Uterus (tissue), 4 donors: ENCODE results near the gene SLC2A13. TPM values are rescaled to one million over a fixed set of nuclear protein-coding genes. Genes with fewer than 3 reads are reported as not detected.

ENCODE experiments used
- DNase-seq, 2 donors: peaks; one replicate each; pipeline ENCODE4 v3.0.0-alpha.2; 2019 to 2020
- H3K27ac ChIP-seq, 2 donors: fragments of 200-600 bp; sonication (generic); 1 replicate in 1 of 2; 2 replicates in 1 of 2; pipeline ENCODE4 v1.5.1; 2016 to 2018
- H3K27me3 ChIP-seq, 2 donors: fragments of 200-600 bp; sonication (generic); one replicate each; pipeline ENCODE4 v1.5.1; 2018 to 2019; ENCODE audit warnings: control low read depth in 1 of 2
- H3K36me3 ChIP-seq, 2 donors: fragments of 200-600 bp; sonication (generic); one replicate each; pipeline ENCODE4 v1.5.1; 2019; ENCODE audit warnings: control low read depth in 1 of 2
- H3K4me1 ChIP-seq, 2 donors: fragments of 200-600 bp; sonication (generic); one replicate each; pipeline ENCODE4 v1.5.1; 2018 to 2019; ENCODE audit warnings: control low read depth in 1 of 2
- H3K4me3 ChIP-seq, 2 donors: fragments of 200-600 bp; sonication (generic); 1 replicate in 1 of 2; 2 replicates in 1 of 2; pipeline ENCODE4 v1.5.1; 2018 to 2019; ENCODE audit warnings: mild to moderate bottlenecking in 1 of 2
- H3K9me3 ChIP-seq, 2 donors: fragments of 200-600 bp; sonication (generic); one replicate each; pipeline ENCODE4 v1.5.1; 2019; ENCODE audit warnings: control low read depth in 1 of 2
- POLR2A ChIP-seq, 2 donors: fragments of 450-650 bp; IDR thresholded peaks; one replicate each; pipeline ENCODE4 v1.6.1; 2016; ENCODE audit warnings: antibody characterized with exemption in 2 of 2, mild to moderate bottlenecking in 1 of 2, moderate library complexity in 1 of 2
- intact Hi-C: fragments of 100-400 bp; cut with DNase I; formaldehyde crosslinking; loops from one replicate; pipeline ENCODE4 v1.15.1; 2023; ENCODE audit warnings: low total_unique reads
- total RNA-seq, 4 donors: library from RNA; depleted of rRNA in 3 of 4; stranded (reverse); fragments of >200 nt in 3 of 4; gene quantifications; one replicate each; pipeline versions ENCODE4 v1.1.0 to v1.2.4, GENCODE V29; 2014 to 2023
- TF ChIP-seq, protein P1 (sequence below), 4 experiments: fragments of 200-600 bp in 2 of 4; fragments of 450-650 bp in 2 of 4; sonication (generic) in 2 of 4; IDR thresholded peaks; one replicate each; pipeline ENCODE4 v1.5.1; 2016 to 2019; ENCODE audit warnings: antibody characterized with exemption in 4 of 4, mild to moderate bottlenecking in 2 of 4, moderate library complexity in 1 of 4
- donor health status: DM: yes; HTN: yes; CAD: no.

Gene SLC2A13
- total RNA-seq, 4 donors from 2014 or later: 12.8 to 31.7 (median 15.3) TPM

DNA sequence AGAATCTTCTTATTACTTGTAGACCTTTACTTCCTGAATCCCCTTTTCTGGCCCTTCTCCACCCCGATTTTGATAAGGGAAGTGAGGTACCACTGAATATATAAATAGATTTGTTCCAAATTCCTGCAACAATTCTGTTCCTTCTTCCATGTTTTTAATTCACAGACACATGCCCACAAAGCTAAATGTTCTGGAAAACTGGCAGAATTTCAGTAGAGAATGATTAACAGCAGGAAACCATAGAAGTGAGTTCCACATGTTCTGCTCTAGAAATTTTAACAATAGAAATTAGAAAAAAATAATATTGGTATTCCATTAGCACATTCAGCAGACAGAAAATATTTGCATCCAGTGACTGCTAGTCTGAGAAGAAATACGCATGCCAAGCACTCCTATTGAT is 139.6 kb downstream of the SLC2A13 start:
- H3K27ac ChIP-seq: no peak overlapping the region
- no peak for TF ChIP-seq POLR2A (IDR thresholded peaks at IDR 0.05)
- TF ChIP-seq, protein P1, sequence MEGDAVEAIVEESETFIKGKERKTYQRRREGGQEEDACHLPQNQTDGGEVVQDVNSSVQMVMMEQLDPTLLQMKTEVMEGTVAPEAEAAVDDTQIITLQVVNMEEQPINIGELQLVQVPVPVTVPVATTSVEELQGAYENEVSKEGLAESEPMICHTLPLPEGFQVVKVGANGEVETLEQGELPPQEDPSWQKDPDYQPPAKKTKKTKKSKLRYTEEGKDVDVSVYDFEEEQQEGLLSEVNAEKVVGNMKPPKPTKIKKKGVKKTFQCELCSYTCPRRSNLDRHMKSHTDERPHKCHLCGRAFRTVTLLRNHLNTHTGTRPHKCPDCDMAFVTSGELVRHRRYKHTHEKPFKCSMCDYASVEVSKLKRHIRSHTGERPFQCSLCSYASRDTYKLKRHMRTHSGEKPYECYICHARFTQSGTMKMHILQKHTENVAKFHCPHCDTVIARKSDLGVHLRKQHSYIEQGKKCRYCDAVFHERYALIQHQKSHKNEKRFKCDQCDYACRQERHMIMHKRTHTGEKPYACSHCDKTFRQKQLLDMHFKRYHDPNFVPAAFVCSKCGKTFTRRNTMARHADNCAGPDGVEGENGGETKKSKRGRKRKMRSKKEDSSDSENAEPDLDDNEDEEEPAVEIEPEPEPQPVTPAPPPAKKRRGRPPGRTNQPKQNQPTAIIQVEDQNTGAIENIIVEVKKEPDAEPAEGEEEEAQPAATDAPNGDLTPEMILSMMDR (IDR thresholded peaks at IDR 0.05): no peak
- no peaks in the 10 kb centered on the region for H3K36me3 ChIP-seq
- H3K9me3 ChIP-seq: no peaks in the 10 kb centered on the region
- intact Hi-C loops: no loop called here
- H3K27me3 ChIP-seq: no peaks in the 10 kb centered on the region
- no peak for DNase-seq
- no peaks in the 10 kb centered on the region for H3K4me1 ChIP-seq
- no peak overlapping the region for H3K4me3 ChIP-seq

DNA sequence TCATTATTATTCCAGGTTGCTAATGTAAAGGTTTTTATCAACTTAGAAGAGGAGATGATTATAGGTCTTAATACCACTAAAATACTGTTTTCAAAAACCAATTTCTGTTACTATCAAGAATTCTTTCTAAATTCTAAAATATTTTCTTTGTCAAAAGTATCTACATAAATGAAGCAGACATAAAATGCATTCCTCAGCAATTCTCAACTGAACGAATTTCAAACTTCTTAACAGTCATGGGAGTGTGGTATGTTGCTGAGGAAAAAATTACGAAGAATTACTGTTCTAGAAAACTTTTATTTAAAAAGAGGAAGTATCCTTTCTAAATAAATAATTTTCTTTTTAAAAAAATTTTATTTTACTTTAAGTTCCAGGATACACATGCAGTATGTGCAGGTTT is 146.4 kb downstream of the SLC2A13 start:
- intact Hi-C loops: loop anchor here (5.0 kb wide), 1 partner anchor 177 kb away; no protein-coding TSS in a partner anchor
- H3K36me3 ChIP-seq: no peaks in the 10 kb centered on the region
- H3K27ac ChIP-seq: no peak overlapping the region
- TF ChIP-seq, protein P1 (IDR thresholded peaks at IDR 0.05): no peak
- H3K27me3 ChIP-seq: no peaks in the 10 kb centered on the region
- no peaks in the 10 kb centered on the region for H3K9me3 ChIP-seq
- no peak overlapping the region for H3K4me3 ChIP-seq
- DNase-seq: no peak
- H3K4me1 ChIP-seq: no peaks in the 10 kb centered on the region

DNA sequence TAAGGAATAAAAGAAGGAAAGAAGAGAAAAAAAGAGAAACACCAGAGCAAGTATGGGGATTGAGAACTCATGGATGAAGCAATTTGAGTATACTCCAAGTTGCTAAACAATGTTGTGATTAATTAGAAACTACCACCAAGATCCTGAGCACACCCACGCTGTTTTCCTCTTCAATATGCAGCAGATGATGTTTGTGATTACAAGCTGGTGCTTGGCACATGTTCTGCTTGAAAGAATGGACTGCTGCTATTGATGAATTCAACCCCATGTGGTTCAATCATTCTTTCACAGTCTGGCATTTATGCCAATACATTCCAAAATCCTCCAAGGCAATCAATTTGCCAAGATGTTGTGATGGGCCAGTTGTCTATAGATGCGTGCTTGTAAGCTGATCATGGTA is 146.8 kb downstream of the SLC2A13 start:
- H3K36me3 ChIP-seq: no peaks in the 10 kb centered on the region
- no peak overlapping the region for H3K27ac ChIP-seq
- intact Hi-C loops: loop anchor here (5.0 kb wide), 1 partner anchor 177 kb away; no protein-coding TSS in a partner anchor
- H3K4me1 ChIP-seq: no peaks in the 10 kb centered on the region
- no peaks in the 10 kb centered on the region for H3K27me3 ChIP-seq
- no peak for DNase-seq
- H3K4me3 ChIP-seq: no peak overlapping the region
- no peaks in the 10 kb centered on the region for H3K9me3 ChIP-seq
- TF ChIP-seq, protein P1 (IDR thresholded peaks at IDR 0.05): no peak
- no peak for TF ChIP-seq POLR2A (IDR thresholded peaks at IDR 0.05)

DNA sequence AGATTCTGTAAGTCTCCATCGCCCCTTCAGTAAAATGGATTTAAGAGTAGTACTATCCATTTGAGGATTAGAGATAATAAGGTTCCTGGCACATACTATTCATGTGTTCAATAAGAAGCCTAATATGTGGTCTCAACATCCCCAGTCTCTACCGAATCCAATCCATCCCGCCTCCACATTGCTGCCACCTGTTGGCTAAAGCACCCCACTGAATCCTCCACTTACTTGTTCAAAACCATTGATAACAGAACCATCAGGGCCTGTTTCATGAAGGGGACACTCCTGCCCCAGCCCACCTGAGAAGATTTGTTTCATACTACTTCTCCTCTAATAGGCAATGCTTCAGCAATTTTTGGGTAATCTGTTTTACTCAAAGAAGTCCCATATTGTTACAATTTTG is 147.5 kb downstream of the SLC2A13 start:
- H3K27ac ChIP-seq: no peak overlapping the region
- no peak for TF ChIP-seq POLR2A (IDR thresholded peaks at IDR 0.05)
- TF ChIP-seq, protein P1 (IDR thresholded peaks at IDR 0.05): no peak
- H3K36me3 ChIP-seq: no peaks in the 10 kb centered on the region
- DNase-seq: no peak
- H3K4me3 ChIP-seq: no peak overlapping the region
- intact Hi-C loops: loop anchor here (5.0 kb wide), 1 partner anchor 176 kb away; no protein-coding TSS in a partner anchor
- H3K4me1 ChIP-seq: no peaks in the 10 kb centered on the region
- no peaks in the 10 kb centered on the region for H3K9me3 ChIP-seq
- H3K27me3 ChIP-seq: no peaks in the 10 kb centered on the region

DNA sequence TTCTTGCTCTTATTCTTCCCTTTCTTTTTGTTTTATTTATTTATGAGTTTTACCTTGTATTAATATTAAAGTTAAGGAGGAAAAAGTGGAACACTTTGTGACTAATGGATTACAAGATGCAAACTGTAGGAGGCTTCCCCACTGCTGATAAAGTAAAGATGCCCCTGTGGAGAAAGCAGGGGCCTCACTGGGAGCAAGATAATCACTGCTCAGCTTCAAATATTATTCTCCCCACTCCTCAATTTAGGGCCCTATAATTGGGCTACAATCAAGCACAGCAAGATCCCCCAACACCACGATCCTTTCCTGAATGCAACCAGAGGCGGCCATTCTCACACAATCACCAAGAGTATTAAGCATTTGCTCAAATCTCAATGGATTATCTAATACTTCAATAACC is 149.2 kb downstream of the SLC2A13 start:
- Histone ChIP-seq H3K27ac (no peak overlapping the region), H3K36me3 (no peaks in the 10 kb centered on the region), H3K27me3 (no peaks in the 10 kb centered on the region), H3K9me3 (no peaks in the 10 kb centered on the region), H3K4me3 (no peak overlapping the region), H3K4me1 (no peaks in the 10 kb centered on the region)
- intact Hi-C loops: loop anchor here (5.0 kb wide), 1 partner anchor 174 kb away; no protein-coding TSS in a partner anchor
- TF ChIP-seq, protein P1 (IDR thresholded peaks at IDR 0.05): no peak
- no peak for TF ChIP-seq POLR2A (IDR thresholded peaks at IDR 0.05)
- DNase-seq: no peak
